Endodermal cell (in vitro differentiated cells): ENCODE measurements around the gene KCNA2. TPM values are rescaled to one million over a fixed set of nuclear protein-coding genes. Genes with fewer than 3 reads are reported as not detected.

Source experiments
- DNase-seq: peaks from one replicate; pipeline ENCODE4 v3.0.0-alpha.2; 2017
- H3K27ac ChIP-seq: 2 replicates; pipeline ENCODE4 v1.5.1; 2013; ENCODE audit warnings: mild to moderate bottlenecking, low read depth, low read length, moderate library complexity
- H3K27me3 ChIP-seq: 2 replicates; pipeline ENCODE4 v1.6.1; 2013; ENCODE audit warnings: mild to moderate bottlenecking, low read length, moderate library complexity; ENCODE audit not compliant: insufficient read depth, control insufficient read depth, poor library complexity, severe bottlenecking
- H3K36me3 ChIP-seq: 2 replicates; pipeline ENCODE4 v1.7.0; 2013; ENCODE audit warnings: mild to moderate bottlenecking, low read length, moderate library complexity; ENCODE audit not compliant: control insufficient read depth, insufficient read depth
- H3K4me1 ChIP-seq: one replicate; pipeline ENCODE4 v1.7.0; 2013; ENCODE audit warnings: low read length; ENCODE audit not compliant: control insufficient read depth, insufficient read depth
- H3K4me3 ChIP-seq: 2 replicates; pipeline ENCODE4 v1.5.1; 2013; ENCODE audit warnings: mild to moderate bottlenecking, low read length, moderate library complexity
- H3K9ac ChIP-seq: 2 replicates; pipeline ENCODE4 v1.6.1; 2013; ENCODE audit warnings: mild to moderate bottlenecking, low read length, moderate library complexity; ENCODE audit not compliant: poor library complexity, severe bottlenecking; ENCODE audit errors: extremely low read depth
- H3K9me3 ChIP-seq: 2 replicates; pipeline ENCODE4 v1.6.1; 2013; ENCODE audit warnings: mild to moderate bottlenecking, low read length, moderate library complexity; ENCODE audit not compliant: control insufficient read depth
- H3K27ac Mint-ChIP-seq: 2 replicates; pipeline ENCODE4 v1.8.0; 2020; ENCODE audit warnings: mixed read lengths
- H3K27me3 Mint-ChIP-seq: 2 replicates; pipeline ENCODE4 v1.8.0; 2021; ENCODE audit warnings: mild to moderate bottlenecking, mixed read lengths; ENCODE audit not compliant: insufficient read depth
- H3K36me3 Mint-ChIP-seq: 2 replicates; pipeline ENCODE4 v1.8.0; 2020; ENCODE audit warnings: low read depth, mixed read lengths
- H3K4me1 Mint-ChIP-seq: 2 replicates; pipeline ENCODE4 v1.8.0; 2020; ENCODE audit warnings: mixed read lengths
- H3K4me3 Mint-ChIP-seq: 2 replicates; pipeline ENCODE4 v1.8.0; 2020; ENCODE audit warnings: mild to moderate bottlenecking, moderate library complexity, mixed read lengths
- H3K9me3 Mint-ChIP-seq: 2 replicates; pipeline ENCODE4 v1.8.0; 2020; ENCODE audit warnings: mild to moderate bottlenecking, mixed read lengths
- WGBS, 2 experiments: methylation state at CpG; one replicate each; pipeline versions ENCODE4 v1.1.5 to v1.1.7; 2013; ENCODE audit warnings: missing lambda C conversion rate in 2 of 2, mixed read lengths in 1 of 2; ENCODE audit not compliant: insufficient coverage in 1 of 2, insufficient read length in 1 of 2; 5-methylcytosine and 5-hydroxymethylcytosine counted together
- total RNA-seq, 2 donors: library from RNA; stranded (reverse); fragmentation: NEBNext Ultra II Directional in 1 of 2; extraction: Animal tissue kit (Norgen Biotek cat#: 25700) in 1 of 2; gene quantifications; 2 replicates in 1 of 2; 3 replicates in 1 of 2; pipeline ENCODE4 v1.2.1, GENCODE V29; 2021
- TF ChIP-seq, protein P1 (sequence below): fragments of 200-600 bp; sonication (generic); conservative IDR thresholded peaks from 2 replicates; pipeline ENCODE4 v1.5.0; 2021; ENCODE audit warnings: antibody characterized with exemption, mild to moderate bottlenecking

KCNA2 gene
- total RNA-seq, 2 donors from 2014 or later = 0.11 to 0.57 TPM

DNA sequence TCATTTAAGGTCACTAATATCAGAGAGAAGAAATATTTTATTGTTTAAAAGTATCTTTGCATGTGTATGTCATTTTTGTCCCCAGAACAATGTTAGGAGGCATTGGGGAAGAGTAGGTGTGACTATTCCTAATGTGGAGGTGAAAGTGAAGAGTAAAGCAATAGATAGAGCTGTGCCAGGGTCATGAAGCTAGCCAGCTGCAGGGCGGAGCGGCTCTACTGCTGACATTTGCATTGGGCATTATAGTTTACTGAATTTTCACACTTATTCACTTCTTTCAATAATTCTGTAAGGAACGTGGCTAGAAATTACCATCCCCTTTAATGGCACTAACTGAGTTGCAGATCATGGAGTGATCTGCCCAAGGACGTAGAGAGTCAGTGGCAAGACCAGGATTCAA, 35.3 kb downstream of the KCNA2 start:
- TF ChIP-seq, protein P1, sequence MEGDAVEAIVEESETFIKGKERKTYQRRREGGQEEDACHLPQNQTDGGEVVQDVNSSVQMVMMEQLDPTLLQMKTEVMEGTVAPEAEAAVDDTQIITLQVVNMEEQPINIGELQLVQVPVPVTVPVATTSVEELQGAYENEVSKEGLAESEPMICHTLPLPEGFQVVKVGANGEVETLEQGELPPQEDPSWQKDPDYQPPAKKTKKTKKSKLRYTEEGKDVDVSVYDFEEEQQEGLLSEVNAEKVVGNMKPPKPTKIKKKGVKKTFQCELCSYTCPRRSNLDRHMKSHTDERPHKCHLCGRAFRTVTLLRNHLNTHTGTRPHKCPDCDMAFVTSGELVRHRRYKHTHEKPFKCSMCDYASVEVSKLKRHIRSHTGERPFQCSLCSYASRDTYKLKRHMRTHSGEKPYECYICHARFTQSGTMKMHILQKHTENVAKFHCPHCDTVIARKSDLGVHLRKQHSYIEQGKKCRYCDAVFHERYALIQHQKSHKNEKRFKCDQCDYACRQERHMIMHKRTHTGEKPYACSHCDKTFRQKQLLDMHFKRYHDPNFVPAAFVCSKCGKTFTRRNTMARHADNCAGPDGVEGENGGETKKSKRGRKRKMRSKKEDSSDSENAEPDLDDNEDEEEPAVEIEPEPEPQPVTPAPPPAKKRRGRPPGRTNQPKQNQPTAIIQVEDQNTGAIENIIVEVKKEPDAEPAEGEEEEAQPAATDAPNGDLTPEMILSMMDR = no peak
- peak; percentile 17 for DNase-seq
- peaks cover 36% of the 10 kb centered on the region for H3K27me3 Mint-ChIP-seq
- Histone ChIP-seq H3K27ac (no peak overlapping the region), H3K36me3 (no peaks in the 10 kb centered on the region), H3K27me3 (peaks cover 6% of the 10 kb centered on the region), H3K9ac (no peak overlapping the region), H3K4me3 (no peak overlapping the region), H3K9me3 (no peaks in the 10 kb centered on the region), H3K4me1 (no peaks in the 10 kb centered on the region)
- no peaks in the 10 kb centered on the region for H3K9me3 Mint-ChIP-seq
- H3K4me1 Mint-ChIP-seq = no peaks in the 10 kb centered on the region
- no peak overlapping the region for H3K4me3 Mint-ChIP-seq
- no peaks in the 10 kb centered on the region for H3K36me3 Mint-ChIP-seq
- 75 to 79% methylated on average over 2 to 4 of the region's 4 CpGs for WGBS, 2 experiments
- no peak overlapping the region for H3K27ac Mint-ChIP-seq

DNA sequence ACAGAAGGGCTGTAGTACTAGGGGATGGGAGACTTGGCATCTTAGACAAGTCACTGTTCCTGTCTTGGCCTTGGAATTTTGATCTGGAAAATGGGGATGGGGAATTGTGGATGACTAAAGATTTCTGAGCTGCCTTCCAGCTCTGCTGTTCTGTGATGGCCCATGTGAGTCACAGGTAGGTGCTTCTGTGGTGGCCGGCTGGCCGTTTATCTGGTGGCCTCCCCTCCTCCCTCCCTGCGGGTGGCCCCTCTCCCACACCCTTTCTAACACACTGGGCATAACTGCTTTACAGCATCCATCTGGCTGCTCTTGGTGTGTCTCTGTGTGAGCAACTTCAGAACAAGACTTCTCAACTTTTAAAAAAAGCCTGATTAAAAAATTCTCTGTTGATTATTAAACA, 35.9 kb downstream of the KCNA2 start:
- Histone ChIP-seq H3K27me3 (peaks cover 6% of the 10 kb centered on the region), H3K27ac (no peak overlapping the region), H3K4me3 (no peak overlapping the region), H3K4me1 (no peaks in the 10 kb centered on the region), H3K36me3 (no peaks in the 10 kb centered on the region), H3K9ac (no peak overlapping the region), H3K9me3 (no peaks in the 10 kb centered on the region)
- peak; percentile 31 for DNase-seq
- Mint-ChIP-seq H3K4me3 (no peak overlapping the region), H3K27ac (no peak overlapping the region), H3K9me3 (no peaks in the 10 kb centered on the region), H3K4me1 (peaks cover 2% of the 10 kb centered on the region), H3K27me3 (peaks cover 32% of the 10 kb centered on the region), H3K36me3 (no peaks in the 10 kb centered on the region)
- TF ChIP-seq, protein P1 = no peak
- 68% methylated on average over 3 of the region's 3 CpGs; no CpG with 5 or more reads in 1 of the 2 experiments for WGBS, 2 experiments

DNA sequence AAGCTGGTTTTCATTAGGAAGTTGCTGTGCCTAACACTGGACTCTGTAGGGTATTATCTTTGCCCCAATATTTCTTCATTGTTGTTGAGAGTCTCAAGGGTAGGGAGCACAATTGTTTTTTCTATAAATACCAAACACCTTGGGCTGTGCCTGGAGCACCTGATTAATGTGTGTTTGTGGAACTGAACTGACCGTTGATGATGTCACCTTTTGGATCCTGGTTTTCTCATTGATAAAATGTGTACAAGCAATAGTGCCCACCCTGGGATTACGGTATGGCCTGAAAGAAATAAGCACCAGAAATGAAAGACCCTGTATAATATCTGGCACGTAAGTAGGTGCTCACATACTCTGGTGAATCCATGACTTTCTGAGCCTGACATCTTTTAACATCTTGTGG, 39.3 kb downstream of the KCNA2 start:
- Histone ChIP-seq H3K36me3 (no peaks in the 10 kb centered on the region), H3K9me3 (no peaks in the 10 kb centered on the region), H3K4me1 (no peaks in the 10 kb centered on the region), H3K9ac (no peak overlapping the region), H3K27me3 (no peaks in the 10 kb centered on the region), H3K27ac (no peak overlapping the region), H3K4me3 (no peak overlapping the region)
- no peaks in the 10 kb centered on the region for H3K36me3 Mint-ChIP-seq
- no peak overlapping the region for H3K27ac Mint-ChIP-seq
- TF ChIP-seq, protein P1 = no peak
- no peak overlapping the region for H3K4me3 Mint-ChIP-seq
- H3K27me3 Mint-ChIP-seq = peaks cover 15% of the 10 kb centered on the region
- WGBS, 2 experiments = 94 to 100% methylated on average over 3 of the region's 3 CpGs
- H3K9me3 Mint-ChIP-seq = no peaks in the 10 kb centered on the region
- peak; percentile 5 for DNase-seq
- peaks cover 2% of the 10 kb centered on the region for H3K4me1 Mint-ChIP-seq
